NCI-H2171 (cell line): ENCODE data around the gene GFI1B.

Source experiments
- DNase-seq: peaks from one replicate; lab custom pipeline; 2025; lab: John Stamatoyannopoulos, UW

The GFI1B gene

GRCh38 chr9:133014696-133015095 lies 36.2 kb downstream of the GFI1B start:
- DNase-seq: no peak

GRCh38 chr9:133023117-133023890 lies 44.8 kb downstream of the GFI1B start:
- DNase-seq: no peak

GRCh38 chr9:133026426-133026825 lies 47.9 kb downstream of the GFI1B start:
- no peak for DNase-seq

GRCh38 chr9:133027134-133027533 lies 48.6 kb downstream of the GFI1B start:
- no peak for DNase-seq

- no peak for DNase-seq
Measured at GRCh38 chr9:133028221-133028620, 49.7 kb downstream of the GFI1B start.

GRCh38 chr9:133029994-133030316 lies 51.5 kb downstream of the GFI1B start:
- DNase-seq: no peak

- peak; percentile 100 for DNase-seq
Measured at GRCh38 chr9:133030317-133031129, 52.0 kb downstream of the GFI1B start, which contains the start of gene GTF3C5. Gene GTF3C5, plus strand, starts transcription at chr9:133030997. Its CDS starts 15 bp downstream, at chr9:133031012.

- no peak for DNase-seq
Measured at GRCh38 chr9:133031130-133031422, 52.6 kb downstream of the GFI1B start.

- DNase-seq: no peak
Measured at GRCh38 chr9:133031496-133031911, 53.0 kb downstream of the GFI1B start.

- DNase-seq: no peak
Measured at GRCh38 chr9:133032171-133032570, 53.7 kb downstream of the GFI1B start.

GRCh38 chr9:133035669-133036068 lies 57.2 kb downstream of the GFI1B start:
- no peak for DNase-seq

- no peak for DNase-seq
Measured at GRCh38 chr9:133037775-133038515, 59.5 kb downstream of the GFI1B start.

- peak; percentile 21 for DNase-seq
Measured at GRCh38 chr9:133040892-133041479, 62.5 kb downstream of the GFI1B start.
